H1 (cell line): ENCODE data around the gene MRPL32.

Source experiments
- BACH1 ChIP-seq: IDR thresholded peaks from 2 replicates; pipeline ENCODE4 v1.6.1; 2012; ENCODE audit warnings: low read length, improper control_type of control experiment
- BRCA1 ChIP-seq: IDR thresholded peaks from 2 replicates; pipeline ENCODE4 v1.6.1; 2012; ENCODE audit warnings: low read depth, low read length, improper control_type of control experiment
- CREB1 ChIP-seq: IDR thresholded peaks from 2 replicates; pipeline ENCODE4 v1.6.1; 2012; ENCODE audit warnings: inconsistent platforms
- EGR1 ChIP-seq: IDR thresholded peaks from 2 replicates; pipeline ENCODE4 v1.6.1; 2011; ENCODE audit warnings: low read depth, low read length, borderline replicate concordance
- EP300 ChIP-seq, 2 experiments: IDR thresholded peaks; 1 replicate in 1 of 2; 2 replicates in 1 of 2; pipeline ENCODE4 v1.6.1; 2011 to 2012; ENCODE audit warnings: low read depth in 2 of 2, low read length in 2 of 2, mild to moderate bottlenecking in 2 of 2, borderline replicate concordance in 1 of 2, inconsistent platforms in 1 of 2, moderate library complexity in 1 of 2
- GTF2F1 ChIP-seq: IDR thresholded peaks from 2 replicates; pipeline ENCODE4 v1.6.1; 2012; ENCODE audit warnings: low read depth, low read length, improper control_type of control experiment, borderline replicate concordance
- JUND ChIP-seq: IDR thresholded peaks from 2 replicates; pipeline ENCODE4 v1.6.1; 2011; ENCODE audit warnings: mild to moderate bottlenecking, improper control_type of control experiment, low read length
- KDM1A ChIP-seq: fragments of 200-600, 300-600 bp; sonication (generic); IDR thresholded peaks from 2 replicates; pipeline ENCODE4 v1.7.1; 2016; ENCODE audit warnings: mild to moderate bottlenecking, low read length, borderline replicate concordance
- POU5F1 ChIP-seq: IDR thresholded peaks from 2 replicates; pipeline ENCODE4 v1.6.1; 2011; ENCODE audit warnings: low read depth, mild to moderate bottlenecking, low read length, moderate library complexity
- RFX5 ChIP-seq: IDR thresholded peaks from 2 replicates; pipeline ENCODE4 v1.6.1; 2011; ENCODE audit warnings: low read depth, low read length, improper control_type of control experiment, borderline replicate concordance
- TAF7 ChIP-seq: optimal IDR thresholded peaks from 2 replicates; pipeline ENCODE3; 2011; ENCODE audit warnings: low read depth, mild to moderate bottlenecking, inconsistent platforms, low read length, moderate library complexity, borderline replicate concordance
- TEAD4 ChIP-seq: IDR thresholded peaks from 2 replicates; pipeline ENCODE4 v1.6.1; 2012; ENCODE audit warnings: low read depth, low read length, inconsistent platforms, mixed read lengths
- ZNF274 ChIP-seq: IDR thresholded peaks from 2 replicates; pipeline ENCODE4 v1.7.0; 2012; ENCODE audit warnings: low read length, borderline replicate concordance; ENCODE audit errors: extremely low read depth
- TF ChIP-seq, protein P1 (sequence below), 3 experiments: IDR thresholded peaks; 1 replicate in 2 of 3; 2 replicates in 1 of 3; pipeline versions ENCODE4 v1.5.1 to v1.6.1; 2011; ENCODE audit warnings: low read length in 3 of 3, mild to moderate bottlenecking in 3 of 3, inconsistent platforms in 2 of 3, low read depth in 1 of 3, moderate library complexity in 1 of 3; ENCODE audit not compliant: insufficient read depth in 1 of 3; ENCODE audit errors: control extremely low read depth in 1 of 3

DNA sequence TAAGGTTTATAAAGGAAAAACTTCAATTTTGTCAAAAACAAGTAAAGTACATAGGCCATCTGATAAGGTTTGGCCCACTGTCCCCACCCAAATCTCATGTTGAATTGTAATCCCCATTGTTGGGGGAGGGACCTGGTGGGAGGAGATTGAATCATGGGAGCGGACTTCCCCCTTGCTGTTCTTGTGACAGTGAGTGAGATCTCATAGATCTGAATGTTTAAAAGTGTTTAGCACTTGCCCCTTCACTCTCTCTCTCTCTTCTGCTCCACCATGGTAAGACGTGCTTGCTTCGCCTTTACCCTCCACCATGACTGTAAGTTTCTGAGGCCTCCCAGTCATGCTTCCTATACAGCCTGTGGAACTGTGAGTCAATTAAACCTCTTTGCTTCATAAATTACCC, 18.2 kb downstream of the MRPL32 start:
- no peak for TF ChIP-seq KDM1A
- TF ChIP-seq, protein P1, sequence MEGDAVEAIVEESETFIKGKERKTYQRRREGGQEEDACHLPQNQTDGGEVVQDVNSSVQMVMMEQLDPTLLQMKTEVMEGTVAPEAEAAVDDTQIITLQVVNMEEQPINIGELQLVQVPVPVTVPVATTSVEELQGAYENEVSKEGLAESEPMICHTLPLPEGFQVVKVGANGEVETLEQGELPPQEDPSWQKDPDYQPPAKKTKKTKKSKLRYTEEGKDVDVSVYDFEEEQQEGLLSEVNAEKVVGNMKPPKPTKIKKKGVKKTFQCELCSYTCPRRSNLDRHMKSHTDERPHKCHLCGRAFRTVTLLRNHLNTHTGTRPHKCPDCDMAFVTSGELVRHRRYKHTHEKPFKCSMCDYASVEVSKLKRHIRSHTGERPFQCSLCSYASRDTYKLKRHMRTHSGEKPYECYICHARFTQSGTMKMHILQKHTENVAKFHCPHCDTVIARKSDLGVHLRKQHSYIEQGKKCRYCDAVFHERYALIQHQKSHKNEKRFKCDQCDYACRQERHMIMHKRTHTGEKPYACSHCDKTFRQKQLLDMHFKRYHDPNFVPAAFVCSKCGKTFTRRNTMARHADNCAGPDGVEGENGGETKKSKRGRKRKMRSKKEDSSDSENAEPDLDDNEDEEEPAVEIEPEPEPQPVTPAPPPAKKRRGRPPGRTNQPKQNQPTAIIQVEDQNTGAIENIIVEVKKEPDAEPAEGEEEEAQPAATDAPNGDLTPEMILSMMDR (IDR thresholded peaks at IDR 0.05; ENCODE audit: control extremely low read depth in 1 of 3, insufficient read depth in 1 of 3, low read depth in 1 of 3, low read length in 3 of 3): no peak
- no peak for TF ChIP-seq TAF7
- no peak for TF ChIP-seq POU5F1
- no peak for TF ChIP-seq ZNF274
- TF ChIP-seq JUND: no peak
- TF ChIP-seq CREB1: no peak
- no peak for TF ChIP-seq GTF2F1
- no peak for TF ChIP-seq EGR1
- TF ChIP-seq EP300 (IDR thresholded peaks at IDR 0.05; ENCODE audit: borderline replicate concordance in 1 of 2, low read depth in 2 of 2, low read length in 2 of 2): no peak
- no peak for TF ChIP-seq TEAD4
- TF ChIP-seq RFX5: no peak
- TF ChIP-seq BRCA1: no peak
- no peak for TF ChIP-seq BACH1
